HEK293 (cell line): ENCODE results near the gene CBFB.

Experiments
- CTCF ChIA-PET: fragments of 350-600 bp; formaldehyde crosslinking; extraction: SDS; loops from one replicate; lab custom pipeline; 2021; ENCODE audit warnings: antibody characterized with exemption; lab: Yijun Ruan, JAX
- POLR2A ChIA-PET: fragments of 300-600 bp; formaldehyde crosslinking; extraction: SDS; loops from one replicate; lab custom pipeline; 2020; ENCODE audit warnings: antibody characterized with exemption, inconsistent platforms; lab: Yijun Ruan, JAX
- H3K27ac ChIP-seq: fragments of 200-500 bp; sonication (Bioruptor generic); 2 replicates; pipeline ENCODE4 v1.5.1; 2014; ENCODE audit warnings: low read depth, low read length, control low read depth, inconsistent platforms; ENCODE audit errors: extremely low read depth
- H3K36me3 ChIP-seq, 2 experiments: fragments of 200-500 bp in 1 of 2; sonication (Bioruptor generic) in 1 of 2; 1 replicate in 1 of 2; 2 replicates in 1 of 2; pipeline ENCODE4 v1.5.1; 2014 to 2017; ENCODE audit warnings: inconsistent platforms in 2 of 2, low read length in 2 of 2; ENCODE audit not compliant: control insufficient read depth in 2 of 2, insufficient read depth in 1 of 2
- H3K4me1 ChIP-seq: fragments of 200-500 bp; sonication (Bioruptor generic); 2 replicates; pipeline ENCODE4 v1.5.1; 2014; ENCODE audit warnings: mild to moderate bottlenecking, low read length, inconsistent platforms; ENCODE audit not compliant: control insufficient read depth, insufficient read depth
- H3K4me3 ChIP-seq: 2 replicates; pipeline ENCODE4 v1.5.1; 2011; ENCODE audit warnings: low read depth, mild to moderate bottlenecking, control low read depth, low read length, moderate library complexity
- H3K9me3 ChIP-seq: fragments of 200-500 bp; sonication (Bioruptor generic); 2 replicates; pipeline ENCODE4 v1.5.1; 2014; ENCODE audit warnings: low read depth, low read length, inconsistent platforms; ENCODE audit not compliant: control insufficient read depth, insufficient read depth
- ATF2 ChIP-seq: fragments of 450-650 bp; formaldehyde crosslinking; IDR thresholded peaks from 2 replicates; pipeline ENCODE4 v1.5.1; 2016; ENCODE audit warnings: missing biosample characterization, missing genetic modification characterization, low read depth
- GLIS2 ChIP-seq: fragments of 450-650 bp; formaldehyde crosslinking; IDR thresholded peaks from 2 replicates; pipeline ENCODE4 v1.5.1; 2016; ENCODE audit warnings: missing biosample characterization, missing genetic modification characterization
- OSR2 ChIP-seq: fragments of 450-650 bp; formaldehyde crosslinking; IDR thresholded peaks from 2 replicates; pipeline ENCODE4 v1.5.1; 2016; ENCODE audit warnings: missing biosample characterization, missing genetic modification characterization
- PRDM10 ChIP-seq: fragments of 450-650 bp; formaldehyde crosslinking; IDR thresholded peaks from 2 replicates; pipeline ENCODE4 v1.5.1; 2016; ENCODE audit warnings: missing biosample characterization, missing genetic modification characterization
- SCRT2 ChIP-seq: fragments of 450-650 bp; formaldehyde crosslinking; IDR thresholded peaks from 2 replicates; pipeline ENCODE4 v1.5.1; 2016; ENCODE audit warnings: missing biosample characterization, missing genetic modification characterization
- TRIM28 ChIP-seq: IDR thresholded peaks from 2 replicates; pipeline ENCODE4 v1.6.1; 2011; ENCODE audit warnings: low read length, control low read depth, borderline replicate concordance
- ZFP3 ChIP-seq: fragments of 450-650 bp; formaldehyde crosslinking; IDR thresholded peaks from 2 replicates; pipeline ENCODE4 v1.5.1; 2016; ENCODE audit warnings: low read depth, missing biosample characterization, missing genetic modification characterization
- ZNF132 ChIP-seq: fragments of 450-650 bp; formaldehyde crosslinking; IDR thresholded peaks from 2 replicates; pipeline ENCODE4 v1.5.1; 2017; ENCODE audit warnings: missing biosample characterization, missing genetic modification characterization, borderline replicate concordance
- ZNF155 ChIP-seq: fragments of 450-650 bp; formaldehyde crosslinking; IDR thresholded peaks from 2 replicates; pipeline ENCODE4 v1.5.1; 2016; ENCODE audit warnings: missing biosample characterization, missing genetic modification characterization
- ZNF354C ChIP-seq: fragments of 450-650 bp; formaldehyde crosslinking; IDR thresholded peaks from 2 replicates; pipeline ENCODE4 v1.5.1; 2016; ENCODE audit warnings: missing biosample characterization, missing genetic modification characterization, low read depth, borderline replicate concordance
- ZNF549 ChIP-seq: fragments of 450-650 bp; IDR thresholded peaks from 2 replicates; pipeline ENCODE4 v1.5.1; 2018; ENCODE audit warnings: missing biosample characterization, missing genetic modification characterization, mild to moderate bottlenecking, inconsistent platforms, moderate library complexity
- ZNF623 ChIP-seq: fragments of 450-650 bp; formaldehyde crosslinking; IDR thresholded peaks from 2 replicates; pipeline ENCODE4 v1.5.1; 2016; ENCODE audit warnings: missing biosample characterization, missing genetic modification characterization
- ZNF624 ChIP-seq: fragments of 450-650 bp; formaldehyde crosslinking; IDR thresholded peaks from 2 replicates; pipeline ENCODE4 v1.5.1; 2017; ENCODE audit warnings: missing biosample characterization, missing genetic modification characterization
- ZNF677 ChIP-seq: fragments of 450-650 bp; IDR thresholded peaks from 2 replicates; pipeline ENCODE4 v1.5.0; 2018; ENCODE audit warnings: missing biosample characterization, mild to moderate bottlenecking, missing genetic modification characterization, moderate library complexity
- ZNF776 ChIP-seq: fragments of 450-650 bp; formaldehyde crosslinking; IDR thresholded peaks from 2 replicates; pipeline ENCODE4 v1.5.0; 2017; ENCODE audit warnings: missing biosample characterization, missing genetic modification characterization, borderline replicate concordance
- ZNF830 ChIP-seq: fragments of 450-650 bp; IDR thresholded peaks from 2 replicates; pipeline ENCODE4 v1.5.0; 2018; ENCODE audit warnings: missing biosample characterization, missing genetic modification characterization, low read depth, mild to moderate bottlenecking, moderate library complexity

Gene CBFB

GRCh38 chr16:67148221-67148620 lies 119.3 kb downstream of the CBFB start:
- TF ChIP-seq TRIM28 = no peak
- ChIA-PET CTCF (no interaction called here), POLR2A (no interaction called here)
- Histone ChIP-seq H3K4me3 (no peak overlapping the region), H3K4me1 (0 out of 2 replicates have a peak, but pooled peaks cover 3% of the 10 kb centered on the region), H3K27ac (no peak overlapping the region), H3K9me3 (no peaks in the 10 kb centered on the region), H3K36me3 (peaks cover 5 to 63% of the 10 kb centered on the region in 2 experiments; a peak in 2 of 3 replicates)

- no peak overlapping the region for H3K4me3 ChIP-seq
- ChIA-PET POLR2A (interaction anchor here (0.6 kb wide), 1 partner anchor 265 kb away, joined by 5 read pairs; no protein-coding TSS in a partner anchor), CTCF (interaction anchor here (0.7 to 1.4 kb wide), 3 partner anchors 45 to 569 kb away, joined by 3 to 5 read pairs (median 3); partner anchors contain the start of gene CMTM2)
- no peak overlapping the region for H3K27ac ChIP-seq
- H3K36me3 ChIP-seq = peaks cover 2 to 59% of the 10 kb centered on the region in 2 experiments; a peak in 2 of 3 replicates
- 0 out of 2 replicates have a peak, but pooled peaks have one; percentile 21 for TF ChIP-seq SCRT2 (tag by site-specific recombination)
- TF ChIP-seq GLIS2 = no peak
- no peak for TF ChIP-seq ZNF354C (tag by site-specific recombination)
- peak; percentile 64; the same call in 1 of the 2 replicates for TF ChIP-seq ZFP3 (tag by site-specific recombination)
- no peak for TF ChIP-seq ZNF830 (tag by site-specific recombination)
- no peak for TF ChIP-seq ZNF623 (tag by site-specific recombination)
- no peaks in the 10 kb centered on the region for H3K9me3 ChIP-seq
- H3K4me1 ChIP-seq = 0 out of 2 replicates have a peak, but pooled peaks cover 3% of the 10 kb centered on the region
These were observed 119.8 kb downstream of the CBFB start for GRCh38 chr16:67148656-67149275.

GRCh38 chr16:67149276-67150046 lies 120.5 kb downstream of the CBFB start:
- TF ChIP-seq ZFP3 (tag by site-specific recombination) = 0 out of 2 replicates have a peak, but pooled peaks have one; percentile 3
- TF ChIP-seq ZNF677 (tag by site-specific recombination) = no peak
- CTCF ChIA-PET = interaction anchor here (0.7 to 1.4 kb wide), 3 partner anchors 46 to 570 kb away, joined by 3 to 5 read pairs (median 3); partner anchors contain the start of gene CMTM2
- Histone ChIP-seq H3K9me3 (no peaks in the 10 kb centered on the region), H3K27ac (no peak overlapping the region), H3K4me1 (0 out of 2 replicates have a peak, but pooled peaks cover 3% of the 10 kb centered on the region), H3K4me3 (no peak overlapping the region), H3K36me3 (peaks cover 0 to 52% of the 10 kb centered on the region in 2 experiments; a peak in 1 of 3 replicates)
- POLR2A ChIA-PET = interaction anchor here (0.6 kb wide), 1 partner anchor 264 kb away, joined by 5 read pairs; no protein-coding TSS in a partner anchor

- ChIA-PET CTCF (interaction anchor here (0.7 to 1.4 kb wide), 2 partner anchors 46 to 164 kb away, joined by 3 read pairs; no protein-coding TSS in a partner anchor), POLR2A (interaction anchor here (0.8 kb wide), 1 partner anchor 34 kb away, joined by 3 read pairs; no protein-coding TSS in a partner anchor)
- Histone ChIP-seq H3K27ac (no peak overlapping the region), H3K4me1 (0 out of 2 replicates have a peak, but pooled peaks cover 3% of the 10 kb centered on the region), H3K36me3 (peaks cover 0 to 45% of the 10 kb centered on the region in 2 experiments; a peak in 1 of 3 replicates), H3K9me3 (no peaks in the 10 kb centered on the region), H3K4me3 (peak overlapping the region; percentile 31)
- TF ChIP-seq ZNF776 = no peak
- no peak for TF ChIP-seq ZNF624 (tag by site-specific recombination)
- TF ChIP-seq ZNF155 (tag by site-specific recombination) = no peak
- no peak for TF ChIP-seq ZNF132 (tag by site-specific recombination)
- no peak for TF ChIP-seq ATF2
- TF ChIP-seq ZNF623 (tag by site-specific recombination) = no peak
- no peak for TF ChIP-seq OSR2 (tag by site-specific recombination)
- no peak for TF ChIP-seq PRDM10
- no peak for TF ChIP-seq ZNF549 (tag by site-specific recombination)
These were observed 121.3 kb downstream of the CBFB start for GRCh38 chr16:67150047-67150832.
